Measurements from ENCODE around the gene CRIP3.
A peak's percentile ranks its signal among the peaks of the same experiment; 100 is the strongest.

CRIP3 gene

GRCh38 chr6:43273707-43274106 lies 34.9 kb downstream of the CRIP3 start:
- no peak for DNase-seq (ENCODE audit: low spot score)

- no peak for DNase-seq (ENCODE audit: low spot score)
Observed at GRCh38 chr6:43271944-43272343, 36.7 kb downstream of the CRIP3 start.

GRCh38 chr6:43271103-43271815 lies 37.4 kb downstream of the CRIP3 start:
- no peak for DNase-seq (ENCODE audit: low spot score)

GRCh38 chr6:43269273-43270007 lies 39.2 kb downstream of the CRIP3 start:
- DNase-seq (ENCODE audit: low spot score), result no peak

GRCh38 chr6:43268782-43269272 lies 39.8 kb downstream of the CRIP3 start:
- no peak for DNase-seq (ENCODE audit: low spot score)

GRCh38 chr6:43268355-43268700 lies 40.3 kb downstream of the CRIP3 start:
- no peak for DNase-seq (ENCODE audit: low spot score)

GRCh38 chr6:43267619-43268354 lies 40.8 kb downstream of the CRIP3 start:
- no peak for DNase-seq (ENCODE audit: low spot score)

- no peak for DNase-seq (ENCODE audit: low spot score)
Observed at GRCh38 chr6:43265564-43265963, 43.1 kb downstream of the CRIP3 start.

GRCh38 chr6:43264599-43265145 lies 44.0 kb downstream of the CRIP3 start:
- no peak for DNase-seq (ENCODE audit: low spot score)

GRCh38 chr6:43263314-43264178 lies 45.1 kb downstream of the CRIP3 start:
- DNase-seq (ENCODE audit: low spot score), result peak; percentile 68

GRCh38 chr6:43262780-43263313 lies 45.8 kb downstream of the CRIP3 start:
- no peak for DNase-seq (ENCODE audit: low spot score)

- DNase-seq (ENCODE audit: low spot score), result no peak
Observed at GRCh38 chr6:43262000-43262779, 46.4 kb downstream of the CRIP3 start.

- DNase-seq (ENCODE audit: low spot score), result no peak
Observed at GRCh38 chr6:43261198-43261597, 47.4 kb downstream of the CRIP3 start.

GRCh38 chr6:43260791-43261190 lies 47.8 kb downstream of the CRIP3 start:
- DNase-seq (ENCODE audit: low spot score), result no peak

- no peak for DNase-seq (ENCODE audit: low spot score)
Observed at GRCh38 chr6:43258807-43259686, 49.6 kb downstream of the CRIP3 start.

GRCh38 chr6:43258180-43258579 lies 50.4 kb downstream of the CRIP3 start:
- no peak for DNase-seq (ENCODE audit: low spot score)

- DNase-seq (ENCODE audit: low spot score), result no peak
Observed at GRCh38 chr6:43257367-43258145, 51.1 kb downstream of the CRIP3 start.

GRCh38 chr6:43256670-43257366 lies 51.8 kb downstream of the CRIP3 start:
- no peak for DNase-seq (ENCODE audit: low spot score)
